Measurements from ENCODE around the gene TTC7B.

TTC7B gene

GRCh38 chr14:90502760-90503159, 313.5 kb downstream of the TTC7B start:
- no peak for DNase-seq (ENCODE audit: low read depth, low spot score)
- no peak overlapping the region for H3K9ac ChIP-seq (ENCODE audit: insufficient read length, low read depth)
- H3K4me3 ChIP-seq (ENCODE audit: insufficient read length, low read depth) = no peak overlapping the region
- no peaks in the 10 kb centered on the region for H3K9me3 ChIP-seq (ENCODE audit: insufficient read depth, low read length)
- no peaks in the 10 kb centered on the region for H3K36me3 ChIP-seq (ENCODE audit: insufficient read depth, insufficient read length, low read length)
- no peaks in the 10 kb centered on the region for H3K27me3 ChIP-seq (ENCODE audit: insufficient read depth, insufficient read length)
- TF ChIP-seq YY1 (IDR thresholded peaks at IDR 0.05; ENCODE audit: insufficient read depth, insufficient read length) (no peak), SUZ12 (IDR thresholded peaks at IDR 0.05; ENCODE audit: extremely low read depth, insufficient read depth, insufficient read length) (no peak), ZNF274 (IDR thresholded peaks at IDR 0.05; ENCODE audit: low read depth, low read length) (no peak)
- peaks cover 12% of the 10 kb centered on the region for H3K4me1 ChIP-seq (ENCODE audit: insufficient read depth, insufficient read length)

GRCh38 chr14:90500665-90501370, 315.4 kb downstream of the TTC7B start:
- Histone ChIP-seq H3K27me3 (ENCODE audit: insufficient read depth, insufficient read length) (no peaks in the 10 kb centered on the region), H3K4me3 (ENCODE audit: insufficient read length, low read depth) (no peak overlapping the region), H3K36me3 (ENCODE audit: insufficient read depth, insufficient read length, low read length) (no peaks in the 10 kb centered on the region), H3K9ac (ENCODE audit: insufficient read length, low read depth) (no peak overlapping the region), H3K4me1 (ENCODE audit: insufficient read depth, insufficient read length) (peaks cover 12% of the 10 kb centered on the region), H3K9me3 (ENCODE audit: insufficient read depth, low read length) (no peaks in the 10 kb centered on the region)
- no peak for TF ChIP-seq YY1 (IDR thresholded peaks at IDR 0.05; ENCODE audit: insufficient read depth, insufficient read length)
- no peak for TF ChIP-seq ZNF274 (IDR thresholded peaks at IDR 0.05; ENCODE audit: low read depth, low read length)
- TF ChIP-seq SUZ12 (IDR thresholded peaks at IDR 0.05; ENCODE audit: extremely low read depth, insufficient read depth, insufficient read length) = no peak
- no peak for DNase-seq (ENCODE audit: low read depth, low spot score)

- DNase-seq (ENCODE audit: low read depth, low spot score) = no peak
- Histone ChIP-seq H3K9me3 (ENCODE audit: insufficient read depth, low read length) (no peaks in the 10 kb centered on the region), H3K9ac (ENCODE audit: insufficient read length, low read depth) (no peak overlapping the region), H3K4me1 (ENCODE audit: insufficient read depth, insufficient read length) (peaks cover 12% of the 10 kb centered on the region), H3K27me3 (ENCODE audit: insufficient read depth, insufficient read length) (no peaks in the 10 kb centered on the region), H3K36me3 (ENCODE audit: insufficient read depth, insufficient read length, low read length) (no peaks in the 10 kb centered on the region), H3K4me3 (ENCODE audit: insufficient read length, low read depth) (no peak overlapping the region)
- TF ChIP-seq ZNF274 (IDR thresholded peaks at IDR 0.05; ENCODE audit: low read depth, low read length) (no peak), SUZ12 (IDR thresholded peaks at IDR 0.05; ENCODE audit: extremely low read depth, insufficient read depth, insufficient read length) (no peak), YY1 (IDR thresholded peaks at IDR 0.05; ENCODE audit: insufficient read depth, insufficient read length) (no peak)
Measured at GRCh38 chr14:90499908-90500664, 316.1 kb downstream of the TTC7B start.

GRCh38 chr14:90499121-90499520, 317.1 kb downstream of the TTC7B start:
- Histone ChIP-seq H3K27me3 (ENCODE audit: insufficient read depth, insufficient read length) (no peaks in the 10 kb centered on the region), H3K4me1 (ENCODE audit: insufficient read depth, insufficient read length) (peaks cover 12% of the 10 kb centered on the region), H3K9ac (ENCODE audit: insufficient read length, low read depth) (no peak overlapping the region), H3K9me3 (ENCODE audit: insufficient read depth, low read length) (no peaks in the 10 kb centered on the region), H3K36me3 (ENCODE audit: insufficient read depth, insufficient read length, low read length) (no peaks in the 10 kb centered on the region), H3K4me3 (ENCODE audit: insufficient read length, low read depth) (no peak overlapping the region)
- DNase-seq (ENCODE audit: low read depth, low spot score) = no peak
- TF ChIP-seq ZNF274 (IDR thresholded peaks at IDR 0.05; ENCODE audit: low read depth, low read length) (no peak), YY1 (IDR thresholded peaks at IDR 0.05; ENCODE audit: insufficient read depth, insufficient read length) (no peak), SUZ12 (IDR thresholded peaks at IDR 0.05; ENCODE audit: extremely low read depth, insufficient read depth, insufficient read length) (no peak)

GRCh38 chr14:90498198-90498597, 318.0 kb downstream of the TTC7B start:
- Histone ChIP-seq H3K9ac (ENCODE audit: insufficient read length, low read depth) (no peak overlapping the region), H3K27me3 (ENCODE audit: insufficient read depth, insufficient read length) (no peaks in the 10 kb centered on the region), H3K36me3 (ENCODE audit: insufficient read depth, insufficient read length, low read length) (no peaks in the 10 kb centered on the region), H3K4me1 (ENCODE audit: insufficient read depth, insufficient read length) (peaks cover 7% of the 10 kb centered on the region), H3K4me3 (ENCODE audit: insufficient read length, low read depth) (no peak overlapping the region), H3K9me3 (ENCODE audit: insufficient read depth, low read length) (no peaks in the 10 kb centered on the region)
- no peak for TF ChIP-seq ZNF274 (IDR thresholded peaks at IDR 0.05; ENCODE audit: low read depth, low read length)
- TF ChIP-seq SUZ12 (IDR thresholded peaks at IDR 0.05; ENCODE audit: extremely low read depth, insufficient read depth, insufficient read length) = no peak
- TF ChIP-seq YY1 (IDR thresholded peaks at IDR 0.05; ENCODE audit: insufficient read depth, insufficient read length) = no peak
- no peak for DNase-seq (ENCODE audit: low read depth, low spot score)

- Histone ChIP-seq H3K9ac (ENCODE audit: insufficient read length, low read depth) (no peak overlapping the region), H3K4me1 (ENCODE audit: insufficient read depth, insufficient read length) (peaks cover 12% of the 10 kb centered on the region), H3K27me3 (ENCODE audit: insufficient read depth, insufficient read length) (no peaks in the 10 kb centered on the region), H3K36me3 (ENCODE audit: insufficient read depth, insufficient read length, low read length) (no peaks in the 10 kb centered on the region), H3K9me3 (ENCODE audit: insufficient read depth, low read length) (no peaks in the 10 kb centered on the region), H3K4me3 (ENCODE audit: insufficient read length, low read depth) (no peak overlapping the region)
- TF ChIP-seq SUZ12 (IDR thresholded peaks at IDR 0.05; ENCODE audit: extremely low read depth, insufficient read depth, insufficient read length) = no peak
- no peak for TF ChIP-seq YY1 (IDR thresholded peaks at IDR 0.05; ENCODE audit: insufficient read depth, insufficient read length)
- no peak for TF ChIP-seq ZNF274 (IDR thresholded peaks at IDR 0.05; ENCODE audit: low read depth, low read length)
- DNase-seq (ENCODE audit: low read depth, low spot score) = no peak
Measured at GRCh38 chr14:90496379-90496778, 319.9 kb downstream of the TTC7B start.

Data from NT2/D1 (cell line).